HEK293T (cell line): ENCODE measurements around the gene ZNF341.

Experiments used
- CTCF ChIA-PET: fragments of 350-600 bp; formaldehyde crosslinking; extraction: SDS; loops from one replicate; lab custom pipeline; 2021; ENCODE audit warnings: antibody characterized with exemption, inconsistent platforms; lab: Yijun Ruan, JAX
- POLR2A ChIA-PET: fragments of 350-600 bp; formaldehyde crosslinking; extraction: SDS; loops from one replicate; lab custom pipeline; 2020; ENCODE audit warnings: antibody characterized with exemption, inconsistent platforms; lab: Yijun Ruan, JAX
- DNase-seq: peaks from one replicate; pipeline ENCODE4 v3.0.0; 2012; ENCODE audit warnings: mixed read lengths; ENCODE audit errors: extremely low spot score
- ARNT ChIP-seq: fragments of 450-650 bp; IDR thresholded peaks from 2 replicates; pipeline ENCODE4 v1.6.1; 2017; ENCODE audit warnings: mild to moderate bottlenecking
- BHLHE40 ChIP-seq: fragments of 450-650 bp; IDR thresholded peaks from 2 replicates; pipeline ENCODE4 v1.6.1; 2016; ENCODE audit warnings: mild to moderate bottlenecking, moderate library complexity, borderline replicate concordance
- CTBP1 ChIP-seq: fragments of 450-650 bp; IDR thresholded peaks from 2 replicates; pipeline ENCODE4 v1.6.1; 2016; ENCODE audit warnings: borderline replicate concordance
- ELF4 ChIP-seq: fragments of 450-650 bp; IDR thresholded peaks from 2 replicates; pipeline ENCODE4 v1.6.1; 2017; ENCODE audit warnings: antibody characterized with exemption
- FOXA1 ChIP-seq: fragments of 450-650 bp; IDR thresholded peaks from 2 replicates; pipeline ENCODE4 v1.6.1; 2016; ENCODE audit warnings: mild to moderate bottlenecking
- FOXK2 ChIP-seq: fragments of 450-650 bp; IDR thresholded peaks from 2 replicates; pipeline ENCODE4 v1.6.1; 2016; ENCODE audit warnings: mild to moderate bottlenecking
- FOXM1 ChIP-seq: fragments of 450-650 bp; IDR thresholded peaks from 2 replicates; pipeline ENCODE4 v1.6.1; 2017; ENCODE audit warnings: mild to moderate bottlenecking, borderline replicate concordance
- HDGF ChIP-seq: fragments of 450-650 bp; IDR thresholded peaks from 2 replicates; pipeline ENCODE4 v1.6.1; 2017; ENCODE audit warnings: antibody characterized with exemption, borderline replicate concordance
- L3MBTL2 ChIP-seq: fragments of 450-650 bp; conservative IDR thresholded peaks from 2 replicates; pipeline ENCODE4 v1.6.1; 2016; ENCODE audit warnings: mild to moderate bottlenecking
- LEF1 ChIP-seq: fragments of 450-650 bp; IDR thresholded peaks from 2 replicates; pipeline ENCODE4 v1.6.1; 2017; ENCODE audit warnings: mild to moderate bottlenecking, borderline replicate concordance
- NFRKB ChIP-seq: fragments of 450-650 bp; IDR thresholded peaks from 2 replicates; pipeline ENCODE4 v1.6.1; 2016; ENCODE audit warnings: mild to moderate bottlenecking, moderate library complexity
- SP1 ChIP-seq: fragments of 450-650 bp; IDR thresholded peaks from 2 replicates; pipeline ENCODE4 v1.6.1; 2017
- SUZ12 ChIP-seq: fragments of 450-650 bp; IDR thresholded peaks from 2 replicates; pipeline ENCODE4 v1.6.1; 2016; ENCODE audit warnings: mild to moderate bottlenecking
- TARDBP ChIP-seq: fragments of 450-650 bp; IDR thresholded peaks from 2 replicates; pipeline ENCODE4 v1.6.1; 2016
- ZNF384 ChIP-seq: fragments of 450-650 bp; IDR thresholded peaks from 2 replicates; pipeline ENCODE4 v1.6.1; 2016
- TF ChIP-seq, protein P1 (sequence below): fragments of 450-650 bp; IDR thresholded peaks from 2 replicates; pipeline ENCODE4 v1.6.1; 2016

Gene ZNF341

GRCh38 chr20:33687993-33688937 lies 43.5 kb upstream of the ZNF341 start:
- TF ChIP-seq FOXM1 (no peak), FOXK2 (no peak), ELF4 (no peak), ZNF384 (no peak), L3MBTL2 (no peak), SUZ12 (no peak), BHLHE40 (no peak), CTBP1 (no peak), FOXA1 (no peak), HDGF (no peak), SP1 (no peak), ARNT (no peak), TARDBP (no peak), NFRKB (no peak), LEF1 (no peak)
- TF ChIP-seq, protein P1, sequence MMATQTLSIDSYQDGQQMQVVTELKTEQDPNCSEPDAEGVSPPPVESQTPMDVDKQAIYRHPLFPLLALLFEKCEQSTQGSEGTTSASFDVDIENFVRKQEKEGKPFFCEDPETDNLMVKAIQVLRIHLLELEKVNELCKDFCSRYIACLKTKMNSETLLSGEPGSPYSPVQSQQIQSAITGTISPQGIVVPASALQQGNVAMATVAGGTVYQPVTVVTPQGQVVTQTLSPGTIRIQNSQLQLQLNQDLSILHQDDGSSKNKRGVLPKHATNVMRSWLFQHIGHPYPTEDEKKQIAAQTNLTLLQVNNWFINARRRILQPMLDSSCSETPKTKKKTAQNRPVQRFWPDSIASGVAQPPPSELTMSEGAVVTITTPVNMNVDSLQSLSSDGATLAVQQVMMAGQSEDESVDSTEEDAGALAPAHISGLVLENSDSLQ: no peak
- ChIA-PET CTCF (interaction anchor here (0.6 to 0.7 kb wide), 2 partner anchors 590 to 756 kb away, joined by 4 to 7 read pairs; no protein-coding TSS in a partner anchor), POLR2A (interaction anchor here (1.1 to 1.6 kb wide), 3 partner anchors 25 to 32 kb away, joined by 3 to 5 read pairs (median 3); partner anchors contain the start of gene PXMP4)
- no peak for DNase-seq

GRCh38 chr20:33688938-33689424 lies 42.8 kb upstream of the ZNF341 start:
- ChIA-PET POLR2A (interaction anchor here (1.1 kb wide), 2 partner anchors 26 to 31 kb away, joined by 3 read pairs; partner anchors contain the start of gene PXMP4), CTCF (no interaction called here)
- TF ChIP-seq HDGF: no peak
- TF ChIP-seq L3MBTL2: no peak
- TF ChIP-seq, protein P1: no peak
- TF ChIP-seq ZNF384: no peak
- no peak for TF ChIP-seq LEF1
- no peak for TF ChIP-seq ELF4
- no peak for TF ChIP-seq SUZ12
- TF ChIP-seq TARDBP: no peak
- no peak for TF ChIP-seq BHLHE40
- no peak for TF ChIP-seq SP1
- no peak for TF ChIP-seq FOXA1
- TF ChIP-seq CTBP1: no peak
- no peak for TF ChIP-seq ARNT
- no peak for TF ChIP-seq FOXM1
- TF ChIP-seq NFRKB: no peak
- no peak for TF ChIP-seq FOXK2
- DNase-seq: no peak

- TF ChIP-seq, protein P1: no peak
- TF ChIP-seq SUZ12: no peak
- no peak for TF ChIP-seq FOXA1
- no peak for TF ChIP-seq ZNF384
- TF ChIP-seq FOXM1: no peak
- TF ChIP-seq FOXK2: no peak
- TF ChIP-seq L3MBTL2: no peak
- TF ChIP-seq LEF1: no peak
- no peak for TF ChIP-seq ARNT
- no peak for TF ChIP-seq ELF4
- no peak for TF ChIP-seq SP1
- TF ChIP-seq BHLHE40: no peak
- TF ChIP-seq HDGF: no peak
- TF ChIP-seq CTBP1: no peak
- no peak for DNase-seq
- ChIA-PET CTCF (no interaction called here), POLR2A (no interaction called here)
These were observed 42.3 kb upstream of the ZNF341 start for GRCh38 chr20:33689493-33689892.

DNA sequence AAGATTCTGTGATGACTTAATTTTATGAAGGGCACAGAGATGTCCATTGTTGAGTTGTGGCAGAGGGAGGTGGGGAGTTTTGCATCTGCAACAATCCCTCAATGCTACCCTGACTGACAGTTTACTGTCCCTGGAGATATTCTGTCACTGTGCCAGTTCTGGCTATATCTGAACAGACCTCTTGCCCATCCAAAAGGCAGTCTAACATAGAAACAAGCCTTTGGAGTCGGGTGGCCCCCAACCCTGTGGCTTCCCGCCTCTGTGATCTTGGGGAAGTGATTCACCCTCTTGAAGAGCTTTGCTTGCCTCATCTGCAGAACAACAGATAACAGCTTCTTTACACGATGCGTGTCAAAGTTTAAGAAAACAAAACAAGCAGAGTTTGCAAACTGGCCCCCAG lies 41.8 kb upstream of the ZNF341 start:
- ChIA-PET CTCF (no interaction called here), POLR2A (no interaction called here)
- TF ChIP-seq FOXM1 (no peak), ZNF384 (no peak), NFRKB (no peak), HDGF (no peak), LEF1 (no peak), ELF4 (no peak), FOXK2 (no peak), TARDBP (no peak), SP1 (no peak), L3MBTL2 (no peak), SUZ12 (no peak), CTBP1 (no peak), ARNT (no peak)
- no peak for DNase-seq

DNA sequence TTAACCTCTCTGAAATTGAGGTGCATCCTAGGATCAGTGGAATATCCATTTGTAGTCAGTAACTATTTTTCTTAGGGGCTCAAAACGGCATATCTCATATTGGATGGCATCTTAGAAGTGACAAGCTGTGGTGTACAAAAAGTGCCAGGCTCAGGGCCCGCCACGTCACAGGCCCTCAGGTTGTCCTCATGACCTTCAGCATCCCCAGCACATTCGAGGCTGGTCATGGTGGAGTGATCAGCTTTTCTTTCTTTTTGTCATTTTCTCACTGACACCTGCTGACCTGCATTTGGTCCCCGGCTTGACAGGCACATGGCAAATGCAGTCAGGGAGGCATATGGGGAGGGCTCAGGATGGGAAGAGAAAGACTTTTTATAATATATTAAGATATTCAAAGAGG lies 38.5 kb upstream of the ZNF341 start:
- ChIA-PET POLR2A (interaction anchor here (0.9 to 1.0 kb wide), 2 partner anchors 26 to 241 kb away, joined by 3 read pairs; partner anchors contain the start of gene PXMP4), CTCF (interaction anchor here (0.6 to 1.1 kb wide), 2 partner anchors 27 to 762 kb away, joined by 3 read pairs; no protein-coding TSS in a partner anchor)
- DNase-seq: no peak
- TF ChIP-seq, protein P1: no peak
- TF ChIP-seq LEF1 (no peak), ELF4 (no peak), FOXK2 (no peak), FOXM1 (no peak), L3MBTL2 (no peak), TARDBP (no peak), ZNF384 (no peak), CTBP1 (no peak), FOXA1 (no peak)
